Liver (tissue), 3 donors: ENCODE data around the gene SUGCT.

ENCODE experiments used
- HNF4G ChIP-seq: IDR thresholded peaks from 2 replicates; pipeline ENCODE4 v1.6.1; 2016; ENCODE audit warnings: antibody characterized with exemption
- NR2F2 ChIP-seq: IDR thresholded peaks from 2 replicates; pipeline ENCODE4 v1.6.1; 2016; ENCODE audit warnings: antibody characterized with exemption
- SP1 ChIP-seq: IDR thresholded peaks from 2 replicates; pipeline ENCODE4 v1.6.1; 2018; ENCODE audit warnings: antibody characterized with exemption, mild to moderate bottlenecking
- TAF1 ChIP-seq: conservative IDR thresholded peaks from 2 replicates; pipeline ENCODE4 v1.6.1; 2016; ENCODE audit warnings: antibody characterized with exemption, mild to moderate bottlenecking
- YY1 ChIP-seq: IDR thresholded peaks from 2 replicates; pipeline ENCODE4 v1.6.1; 2016; ENCODE audit warnings: antibody characterized with exemption, mild to moderate bottlenecking
- TF ChIP-seq, protein P1 (sequence below): fragments of 150-350 bp; IDR thresholded peaks from 2 replicates; pipeline ENCODE4 v1.5.1; 2017; ENCODE audit warnings: improper control_type of control experiment, low read depth, low read length; ENCODE audit not compliant: missing input control
- TF ChIP-seq, protein P2 (sequence below): IDR thresholded peaks from 2 replicates; pipeline ENCODE4 v1.6.1; 2016; ENCODE audit warnings: antibody characterized with exemption
- TF ChIP-seq, protein P3 (sequence below): IDR thresholded peaks from 2 replicates; pipeline ENCODE4 v1.6.1; 2016; ENCODE audit warnings: antibody characterized with exemption
- TF ChIP-seq, protein P4 (sequence below): IDR thresholded peaks from 2 replicates; pipeline ENCODE4 v1.6.1; 2016; ENCODE audit warnings: antibody characterized with exemption, mild to moderate bottlenecking
- donor health status: healthy.
- donor health status: healthy.

DNA sequence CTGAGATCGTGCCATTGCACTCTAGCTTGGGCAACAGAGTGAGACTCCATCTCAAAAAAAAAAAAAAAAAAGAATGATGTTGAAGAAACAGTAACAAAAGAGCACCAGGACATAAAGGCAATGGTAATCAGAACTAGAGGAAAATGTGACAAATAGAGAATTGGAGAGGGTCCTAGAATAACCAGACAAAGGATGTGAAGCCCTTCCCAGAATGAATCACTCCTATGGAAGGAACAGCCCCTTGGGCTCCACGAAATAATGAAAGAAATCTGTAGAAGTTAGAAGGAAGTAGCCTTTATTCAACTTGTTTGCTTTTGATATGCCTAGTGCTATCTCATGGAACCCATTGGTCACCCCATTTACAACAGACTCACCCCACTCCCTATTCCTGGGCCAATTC is 169.2 kb downstream of the SUGCT start:
- TF ChIP-seq, protein P1, sequence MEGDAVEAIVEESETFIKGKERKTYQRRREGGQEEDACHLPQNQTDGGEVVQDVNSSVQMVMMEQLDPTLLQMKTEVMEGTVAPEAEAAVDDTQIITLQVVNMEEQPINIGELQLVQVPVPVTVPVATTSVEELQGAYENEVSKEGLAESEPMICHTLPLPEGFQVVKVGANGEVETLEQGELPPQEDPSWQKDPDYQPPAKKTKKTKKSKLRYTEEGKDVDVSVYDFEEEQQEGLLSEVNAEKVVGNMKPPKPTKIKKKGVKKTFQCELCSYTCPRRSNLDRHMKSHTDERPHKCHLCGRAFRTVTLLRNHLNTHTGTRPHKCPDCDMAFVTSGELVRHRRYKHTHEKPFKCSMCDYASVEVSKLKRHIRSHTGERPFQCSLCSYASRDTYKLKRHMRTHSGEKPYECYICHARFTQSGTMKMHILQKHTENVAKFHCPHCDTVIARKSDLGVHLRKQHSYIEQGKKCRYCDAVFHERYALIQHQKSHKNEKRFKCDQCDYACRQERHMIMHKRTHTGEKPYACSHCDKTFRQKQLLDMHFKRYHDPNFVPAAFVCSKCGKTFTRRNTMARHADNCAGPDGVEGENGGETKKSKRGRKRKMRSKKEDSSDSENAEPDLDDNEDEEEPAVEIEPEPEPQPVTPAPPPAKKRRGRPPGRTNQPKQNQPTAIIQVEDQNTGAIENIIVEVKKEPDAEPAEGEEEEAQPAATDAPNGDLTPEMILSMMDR: no peak
- TF ChIP-seq, protein P2, sequence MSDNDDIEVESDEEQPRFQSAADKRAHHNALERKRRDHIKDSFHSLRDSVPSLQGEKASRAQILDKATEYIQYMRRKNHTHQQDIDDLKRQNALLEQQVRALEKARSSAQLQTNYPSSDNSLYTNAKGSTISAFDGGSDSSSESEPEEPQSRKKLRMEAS: no peak
- TF ChIP-seq HNF4G (no peak), SP1 (no peak), TAF1 (no peak), YY1 (no peak), NR2F2 (no peak)
- TF ChIP-seq, protein P3, sequence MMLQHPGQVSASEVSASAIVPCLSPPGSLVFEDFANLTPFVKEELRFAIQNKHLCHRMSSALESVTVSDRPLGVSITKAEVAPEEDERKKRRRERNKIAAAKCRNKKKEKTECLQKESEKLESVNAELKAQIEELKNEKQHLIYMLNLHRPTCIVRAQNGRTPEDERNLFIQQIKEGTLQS: no peak
- TF ChIP-seq, protein P4, sequence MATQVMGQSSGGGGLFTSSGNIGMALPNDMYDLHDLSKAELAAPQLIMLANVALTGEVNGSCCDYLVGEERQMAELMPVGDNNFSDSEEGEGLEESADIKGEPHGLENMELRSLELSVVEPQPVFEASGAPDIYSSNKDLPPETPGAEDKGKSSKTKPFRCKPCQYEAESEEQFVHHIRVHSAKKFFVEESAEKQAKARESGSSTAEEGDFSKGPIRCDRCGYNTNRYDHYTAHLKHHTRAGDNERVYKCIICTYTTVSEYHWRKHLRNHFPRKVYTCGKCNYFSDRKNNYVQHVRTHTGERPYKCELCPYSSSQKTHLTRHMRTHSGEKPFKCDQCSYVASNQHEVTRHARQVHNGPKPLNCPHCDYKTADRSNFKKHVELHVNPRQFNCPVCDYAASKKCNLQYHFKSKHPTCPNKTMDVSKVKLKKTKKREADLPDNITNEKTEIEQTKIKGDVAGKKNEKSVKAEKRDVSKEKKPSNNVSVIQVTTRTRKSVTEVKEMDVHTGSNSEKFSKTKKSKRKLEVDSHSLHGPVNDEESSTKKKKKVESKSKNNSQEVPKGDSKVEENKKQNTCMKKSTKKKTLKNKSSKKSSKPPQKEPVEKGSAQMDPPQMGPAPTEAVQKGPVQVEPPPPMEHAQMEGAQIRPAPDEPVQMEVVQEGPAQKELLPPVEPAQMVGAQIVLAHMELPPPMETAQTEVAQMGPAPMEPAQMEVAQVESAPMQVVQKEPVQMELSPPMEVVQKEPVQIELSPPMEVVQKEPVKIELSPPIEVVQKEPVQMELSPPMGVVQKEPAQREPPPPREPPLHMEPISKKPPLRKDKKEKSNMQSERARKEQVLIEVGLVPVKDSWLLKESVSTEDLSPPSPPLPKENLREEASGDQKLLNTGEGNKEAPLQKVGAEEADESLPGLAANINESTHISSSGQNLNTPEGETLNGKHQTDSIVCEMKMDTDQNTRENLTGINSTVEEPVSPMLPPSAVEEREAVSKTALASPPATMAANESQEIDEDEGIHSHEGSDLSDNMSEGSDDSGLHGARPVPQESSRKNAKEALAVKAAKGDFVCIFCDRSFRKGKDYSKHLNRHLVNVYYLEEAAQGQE: no peak
